Endodermal cell (in vitro differentiated cells): Measurements from ENCODE around the gene VRK1. TPM values are rescaled to one million over a fixed set of nuclear protein-coding genes. Genes with fewer than 3 reads are reported as not detected.

ENCODE experiments used
- DNase-seq: peaks from one replicate; pipeline ENCODE4 v3.0.0-alpha.2; 2017
- H3K27ac ChIP-seq: 2 replicates; pipeline ENCODE4 v1.5.1; 2013; ENCODE audit warnings: mild to moderate bottlenecking, low read depth, low read length, moderate library complexity
- H3K27me3 ChIP-seq: 2 replicates; pipeline ENCODE4 v1.6.1; 2013; ENCODE audit warnings: mild to moderate bottlenecking, low read length, moderate library complexity; ENCODE audit not compliant: insufficient read depth, control insufficient read depth, poor library complexity, severe bottlenecking
- H3K36me3 ChIP-seq: 2 replicates; pipeline ENCODE4 v1.7.0; 2013; ENCODE audit warnings: mild to moderate bottlenecking, low read length, moderate library complexity; ENCODE audit not compliant: control insufficient read depth, insufficient read depth
- H3K4me1 ChIP-seq: one replicate; pipeline ENCODE4 v1.7.0; 2013; ENCODE audit warnings: low read length; ENCODE audit not compliant: control insufficient read depth, insufficient read depth
- H3K4me3 ChIP-seq: 2 replicates; pipeline ENCODE4 v1.5.1; 2013; ENCODE audit warnings: mild to moderate bottlenecking, low read length, moderate library complexity
- H3K9ac ChIP-seq: 2 replicates; pipeline ENCODE4 v1.6.1; 2013; ENCODE audit warnings: mild to moderate bottlenecking, low read length, moderate library complexity; ENCODE audit not compliant: poor library complexity, severe bottlenecking; ENCODE audit errors: extremely low read depth
- H3K9me3 ChIP-seq: 2 replicates; pipeline ENCODE4 v1.6.1; 2013; ENCODE audit warnings: mild to moderate bottlenecking, low read length, moderate library complexity; ENCODE audit not compliant: control insufficient read depth
- H3K27ac Mint-ChIP-seq: 2 replicates; pipeline ENCODE4 v1.8.0; 2020; ENCODE audit warnings: mixed read lengths
- H3K27me3 Mint-ChIP-seq: 2 replicates; pipeline ENCODE4 v1.8.0; 2021; ENCODE audit warnings: mild to moderate bottlenecking, mixed read lengths; ENCODE audit not compliant: insufficient read depth
- H3K36me3 Mint-ChIP-seq: 2 replicates; pipeline ENCODE4 v1.8.0; 2020; ENCODE audit warnings: low read depth, mixed read lengths
- H3K4me1 Mint-ChIP-seq: 2 replicates; pipeline ENCODE4 v1.8.0; 2020; ENCODE audit warnings: mixed read lengths
- H3K4me3 Mint-ChIP-seq: 2 replicates; pipeline ENCODE4 v1.8.0; 2020; ENCODE audit warnings: mild to moderate bottlenecking, moderate library complexity, mixed read lengths
- H3K9me3 Mint-ChIP-seq: 2 replicates; pipeline ENCODE4 v1.8.0; 2020; ENCODE audit warnings: mild to moderate bottlenecking, mixed read lengths
- CTCF ChIP-seq: fragments of 200-600 bp; sonication (generic); conservative IDR thresholded peaks from 2 replicates; pipeline ENCODE4 v1.5.0; 2021; ENCODE audit warnings: antibody characterized with exemption, mild to moderate bottlenecking
- WGBS, 2 experiments: methylation state at CpG; one replicate each; pipeline versions ENCODE4 v1.1.5 to v1.1.7; 2013; ENCODE audit warnings: missing lambda C conversion rate in 2 of 2, mixed read lengths in 1 of 2; ENCODE audit not compliant: insufficient coverage in 1 of 2, insufficient read length in 1 of 2; 5-methylcytosine and 5-hydroxymethylcytosine counted together
- total RNA-seq, 2 donors: library from RNA; stranded (reverse); fragmentation: NEBNext Ultra II Directional in 1 of 2; extraction: Animal tissue kit (Norgen Biotek cat#: 25700) in 1 of 2; gene quantifications; 2 replicates in 1 of 2; 3 replicates in 1 of 2; pipeline ENCODE4 v1.2.1, GENCODE V29; 2021

The VRK1 gene
- total RNA-seq, 2 donors from 2014 or later = 39.1 to 54.9 TPM

GRCh38 chr14:96805956-96806355, 8.8 kb downstream of the VRK1 start:
- H3K27me3 Mint-ChIP-seq = no peaks in the 10 kb centered on the region
- Histone ChIP-seq H3K36me3 (no peaks in the 10 kb centered on the region), H3K4me3 (no peak overlapping the region), H3K4me1 (no peaks in the 10 kb centered on the region), H3K27ac (no peak overlapping the region), H3K9ac (no peak overlapping the region), H3K9me3 (no peaks in the 10 kb centered on the region), H3K27me3 (no peaks in the 10 kb centered on the region)
- no peak overlapping the region for H3K4me3 Mint-ChIP-seq
- WGBS, 2 experiments = 94 to 100% methylated on average over 1 to 4 of the region's 4 CpGs
- DNase-seq = no peak
- no peaks in the 10 kb centered on the region for H3K36me3 Mint-ChIP-seq
- no peak overlapping the region for H3K27ac Mint-ChIP-seq
- no peaks in the 10 kb centered on the region for H3K9me3 Mint-ChIP-seq
- TF ChIP-seq CTCF = no peak
- H3K4me1 Mint-ChIP-seq = peaks cover 25% of the 10 kb centered on the region

DNA sequence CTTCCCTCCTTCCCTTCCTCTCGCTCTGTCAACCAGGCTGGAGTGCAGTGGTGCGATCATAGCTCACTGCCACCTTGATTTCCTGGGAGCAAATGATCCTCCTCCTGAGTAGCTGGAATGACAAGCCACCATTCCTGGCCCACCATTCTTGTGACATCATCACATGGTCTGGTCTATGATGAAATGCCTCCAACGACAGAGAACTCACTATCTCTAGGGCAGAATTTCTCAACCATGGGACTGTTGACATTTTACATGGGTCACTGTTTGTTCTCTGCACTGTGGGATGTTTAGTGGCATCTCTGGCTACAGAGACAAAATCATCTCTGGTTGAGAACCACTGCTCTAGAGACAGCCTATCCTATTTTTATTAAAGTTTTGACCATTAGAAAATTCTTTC, 9.7 kb downstream of the VRK1 start:
- no peaks in the 10 kb centered on the region for H3K4me1 ChIP-seq
- H3K9me3 ChIP-seq = no peaks in the 10 kb centered on the region
- no peak for DNase-seq
- no peaks in the 10 kb centered on the region for H3K36me3 ChIP-seq
- no peaks in the 10 kb centered on the region for H3K9me3 Mint-ChIP-seq
- H3K4me1 Mint-ChIP-seq = peaks cover 25% of the 10 kb centered on the region
- no peak overlapping the region for H3K9ac ChIP-seq
- H3K27me3 ChIP-seq = no peaks in the 10 kb centered on the region
- no peak overlapping the region for H3K4me3 Mint-ChIP-seq
- H3K27ac Mint-ChIP-seq = no peak overlapping the region
- H3K4me3 ChIP-seq = no peak overlapping the region
- H3K36me3 Mint-ChIP-seq = peaks cover 3% of the 10 kb centered on the region
- no peak for TF ChIP-seq CTCF
- no peaks in the 10 kb centered on the region for H3K27me3 Mint-ChIP-seq
- no peak overlapping the region for H3K27ac ChIP-seq
- WGBS, 2 experiments = 91 to 100% methylated on average over 1 to 3 of the region's 3 CpGs

DNA sequence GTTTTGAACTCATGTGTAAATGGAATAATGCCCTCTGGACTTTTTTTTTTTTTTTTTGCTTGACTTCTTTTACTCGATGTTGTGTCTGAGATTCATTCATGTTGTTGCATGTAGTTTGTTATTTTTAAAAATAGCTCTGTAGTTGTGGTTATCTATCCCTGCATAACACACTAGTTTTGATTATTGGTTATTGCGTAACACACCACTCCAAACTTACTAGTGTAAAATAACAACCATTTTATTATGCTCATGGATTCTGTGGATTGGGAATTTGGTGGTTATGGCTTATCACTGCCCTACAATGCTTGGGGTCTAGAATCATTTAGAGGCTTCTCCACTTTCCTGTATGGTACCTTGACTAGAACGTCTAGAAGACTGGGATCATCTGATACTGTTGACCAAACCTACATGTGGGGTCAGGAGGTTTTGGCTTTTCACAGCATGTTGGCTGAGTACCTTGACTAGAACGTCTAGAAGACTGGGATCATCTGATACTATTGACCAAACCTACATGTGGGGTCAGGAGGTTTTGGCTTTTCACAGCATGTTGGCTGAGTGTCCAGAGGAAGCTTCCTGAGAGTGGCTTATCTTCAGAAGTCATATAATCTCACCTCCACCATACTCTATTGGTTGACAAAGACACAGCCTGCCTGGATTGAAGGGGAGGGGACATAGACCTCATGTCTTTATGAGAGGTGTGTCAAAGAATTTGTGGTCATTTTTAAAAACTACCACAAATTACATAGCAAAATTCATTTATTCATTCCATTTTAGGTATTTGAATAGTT, 11.6 kb downstream of the VRK1 start:
- H3K36me3 ChIP-seq = no peaks in the 10 kb centered on the region
- H3K27ac Mint-ChIP-seq = no peak overlapping the region
- 94% methylated on average over 2 of the region's 4 CpGs; no CpG with 5 or more reads in 1 of the 2 experiments for WGBS, 2 experiments
- peaks cover 3% of the 10 kb centered on the region for H3K36me3 Mint-ChIP-seq
- no peak for DNase-seq
- no peak overlapping the region for H3K4me3 Mint-ChIP-seq
- H3K27me3 Mint-ChIP-seq = no peaks in the 10 kb centered on the region
- H3K9me3 Mint-ChIP-seq = no peaks in the 10 kb centered on the region
- TF ChIP-seq CTCF = no peak
- no peaks in the 10 kb centered on the region for H3K4me1 ChIP-seq
- peaks cover 23% of the 10 kb centered on the region for H3K4me1 Mint-ChIP-seq
- no peak overlapping the region for H3K9ac ChIP-seq
- H3K27me3 ChIP-seq = no peaks in the 10 kb centered on the region
- H3K27ac ChIP-seq = no peak overlapping the region
- H3K4me3 ChIP-seq = no peak overlapping the region
- H3K9me3 ChIP-seq = no peaks in the 10 kb centered on the region
